SK-N-SH (cell line): ENCODE data around the gene RIOX2. TPM values are rescaled to one million over a fixed set of nuclear protein-coding genes. Genes with fewer than 3 reads are reported as not detected.

ENCODE experiments used
- CTCF ChIA-PET: fragments of 300-600, 350-600 bp; formaldehyde crosslinking; extraction: SDS; loops from one replicate; lab custom pipeline; 2021; lab: Yijun Ruan, JAX
- POLR2A ChIA-PET: fragments of 350-600 bp; sonication (Branson Sonifier 250); formaldehyde crosslinking; extraction: SDS; loops from one replicate; lab custom pipeline; 2020; ENCODE audit warnings: antibody characterized with exemption, inconsistent platforms; lab: Yijun Ruan, JAX
- DNase-seq: peaks from one replicate; pipeline ENCODE4 v3.0.0; 2012
- H2AFZ ChIP-seq: fragments of 200-600 bp; sonication (generic); 2 replicates; pipeline ENCODE4 v1.8.1; 2016; ENCODE audit warnings: antibody characterized with exemption, mild to moderate bottlenecking, low read depth
- H3F3A ChIP-seq: fragments of 200-600 bp; sonication (generic); replicated peaks from 2 replicates; pipeline ENCODE3; 2016; ENCODE audit warnings: antibody characterized with exemption, mild to moderate bottlenecking; ENCODE audit not compliant: insufficient read depth
- H3K27ac ChIP-seq, 2 experiments: fragments of 200-500 bp in 1 of 2; fragments of 200-600 bp in 1 of 2; sonication (Bioruptor generic) in 1 of 2; sonication (generic), shearing (Covaris generic) in 1 of 2; 2 replicates each; pipeline versions ENCODE4 v1.5.1 to v1.6.1; 2014 to 2016; ENCODE audit warnings: low read depth in 2 of 2, inconsistent platforms in 1 of 2, low read length in 1 of 2, mild to moderate bottlenecking in 1 of 2, mixed read lengths in 1 of 2
- H3K27me3 ChIP-seq: fragments of 200-600 bp; sonication (generic), shearing (Covaris generic); 2 replicates; pipeline ENCODE4 v1.6.1; 2016; ENCODE audit warnings: mixed run types; ENCODE audit not compliant: insufficient read depth
- H3K36me3 ChIP-seq, 2 experiments: fragments of 200-500 bp in 1 of 2; fragments of 200-600 bp in 1 of 2; sonication (Bioruptor generic) in 1 of 2; sonication (generic) in 1 of 2; replicated peaks in 1 of 2; 2 replicates each; pipeline versions ENCODE3 to v1.5.1; 2014 to 2016; ENCODE audit warnings: low read length in 1 of 2, mild to moderate bottlenecking in 1 of 2; ENCODE audit not compliant: insufficient read depth in 2 of 2, control insufficient read depth in 1 of 2
- H3K4me1 ChIP-seq, 2 experiments: fragments of 200-500 bp in 1 of 2; fragments of 200-600 bp in 1 of 2; sonication (Bioruptor generic) in 1 of 2; sonication (generic), shearing (Covaris generic) in 1 of 2; 2 replicates each; pipeline versions ENCODE4 v1.5.1 to v1.6.1; 2014 to 2016; ENCODE audit warnings: low read depth in 1 of 2, low read length in 1 of 2, mixed run types in 1 of 2; ENCODE audit not compliant: insufficient read depth in 2 of 2, control insufficient read depth in 1 of 2
- H3K4me2 ChIP-seq: fragments of 200-600 bp; sonication (generic), shearing (Covaris generic); 2 replicates; pipeline ENCODE4 v1.6.1; 2017; ENCODE audit warnings: mixed run types
- H3K4me3 ChIP-seq, 2 experiments: fragments of 200-500 bp in 1 of 2; fragments of 200-600 bp in 1 of 2; sonication (Bioruptor generic) in 1 of 2; sonication (generic), shearing (Covaris generic) in 1 of 2; 2 replicates each; pipeline versions ENCODE4 v1.5.1 to v1.8.1; 2014 to 2016; ENCODE audit warnings: low read depth in 2 of 2, inconsistent platforms in 1 of 2, low read length in 1 of 2, mild to moderate bottlenecking in 1 of 2, mixed read lengths in 1 of 2, moderate library complexity in 1 of 2
- H3K79me2 ChIP-seq: fragments of 200-600 bp; sonication (generic); 2 replicates; pipeline ENCODE4 v1.8.1; 2017; ENCODE audit warnings: mild to moderate bottlenecking; ENCODE audit not compliant: insufficient read depth
- H3K9ac ChIP-seq: fragments of 200-600 bp; sonication (generic); 2 replicates; pipeline ENCODE4 v1.6.1; 2017; ENCODE audit warnings: mixed run types
- H3K9me2 ChIP-seq: fragments of 200-600 bp; sonication (generic); 2 replicates; pipeline ENCODE4 v1.6.1; 2017; ENCODE audit warnings: mixed run types
- H3K9me3 ChIP-seq: fragments of 200-600 bp; sonication (generic); 2 replicates; pipeline ENCODE4 v1.6.1; 2017; ENCODE audit warnings: mixed run types, mild to moderate bottlenecking, moderate library complexity
- H4K20me1 ChIP-seq: fragments of 200-600 bp; sonication (generic); 2 replicates; pipeline ENCODE4 v1.6.1; 2017; ENCODE audit warnings: mild to moderate bottlenecking, mixed run types; ENCODE audit not compliant: insufficient read depth
- CHD2 ChIP-seq: fragments of 150-350 bp; IDR thresholded peaks from 2 replicates; pipeline ENCODE4 v1.6.1; 2018; ENCODE audit warnings: low read length; ENCODE audit not compliant: partially characterized antibody
- ELF1 ChIP-seq: IDR thresholded peaks from 2 replicates; pipeline ENCODE4 v1.4.0; 2012
- EP300 ChIP-seq, 2 experiments: IDR thresholded peaks; 2 replicates each; pipeline versions ENCODE4 v1.4.0 to v1.6.1; 2012; ENCODE audit warnings: borderline replicate concordance in 1 of 2, low read depth in 1 of 2, low read length in 1 of 2
- EZH2phosphoT487 ChIP-seq: fragments of 200-600 bp; sonication (generic); IDR thresholded peaks from 2 replicates; pipeline ENCODE4 v1.6.1; 2017; ENCODE audit warnings: low read depth, mixed run types, mild to moderate bottlenecking, antibody characterized with exemption, moderate library complexity, borderline replicate concordance
- FOSL2 ChIP-seq: IDR thresholded peaks from 2 replicates; pipeline ENCODE4 v1.4.0; 2012; ENCODE audit warnings: low read depth, mild to moderate bottlenecking, moderate library complexity, borderline replicate concordance
- FOXM1 ChIP-seq: IDR thresholded peaks from 2 replicates; pipeline ENCODE4 v1.4.0; 2012; ENCODE audit warnings: low read depth, mild to moderate bottlenecking
- MEF2A ChIP-seq: IDR thresholded peaks from 2 replicates; pipeline ENCODE4 v1.4.0; 2012; ENCODE audit warnings: low read depth, borderline replicate concordance
- MXI1 ChIP-seq: IDR thresholded peaks from 2 replicates; pipeline ENCODE4 v1.6.1; 2012; ENCODE audit warnings: mild to moderate bottlenecking, low read depth, low read length, improper control_type of control experiment
- NFIC ChIP-seq: IDR thresholded peaks from 2 replicates; pipeline ENCODE4 v1.4.0; 2012; ENCODE audit warnings: borderline replicate concordance
- NRF1 ChIP-seq: IDR thresholded peaks from 2 replicates; pipeline ENCODE4 v1.6.1; 2012; ENCODE audit warnings: low read depth, mild to moderate bottlenecking, low read length
- POLR2AphosphoS5 ChIP-seq: IDR thresholded peaks from 2 replicates; pipeline ENCODE4 v1.6.1; 2012; ENCODE audit warnings: low read depth, low read length
- RAD21 ChIP-seq: IDR thresholded peaks from 2 replicates; pipeline ENCODE4 v1.6.1; 2012; ENCODE audit warnings: mild to moderate bottlenecking, low read length
- RCOR1 ChIP-seq: fragments of 150-350 bp; IDR thresholded peaks from 2 replicates; pipeline ENCODE4 v1.6.1; 2017; ENCODE audit warnings: antibody characterized with exemption, low read length
- RFX5 ChIP-seq: IDR thresholded peaks from 2 replicates; pipeline ENCODE4 v1.6.1; 2012; ENCODE audit warnings: mild to moderate bottlenecking, improper control_type of control experiment, low read length
- SIN3A ChIP-seq: IDR thresholded peaks from 2 replicates; pipeline ENCODE4 v1.6.1; 2012; ENCODE audit warnings: low read depth, mild to moderate bottlenecking, low read length, moderate library complexity, borderline replicate concordance
- SMC3 ChIP-seq: IDR thresholded peaks from 2 replicates; pipeline ENCODE4 v1.6.1; 2012; ENCODE audit warnings: low read depth, low read length, improper control_type of control experiment
- TCF12 ChIP-seq: IDR thresholded peaks from 2 replicates; pipeline ENCODE4 v1.4.0; 2012
- WGBS: methylation state at CpG from one replicate; pipeline ENCODE4 v1.1.6; 2017; ENCODE audit warnings: low lambda C conversion rate; 5-methylcytosine and 5-hydroxymethylcytosine counted together
- polyA plus RNA-seq, 3 experiments: library from polyadenylated mRNA; depleted of rRNA; stranded (reverse); fragments of >200 nt; gene quantifications; 2 replicates each; pipeline ENCODE4 v1.2.3, GENCODE V29; 2012
- TF ChIP-seq, protein P1 (sequence below): IDR thresholded peaks from 2 replicates; pipeline ENCODE4 v1.4.0; 2012; ENCODE audit warnings: low read depth, borderline replicate concordance
- TF ChIP-seq, protein P2 (sequence below): IDR thresholded peaks from 2 replicates; pipeline ENCODE4; 2012
- TF ChIP-seq, protein P3 (sequence below): IDR thresholded peaks from 2 replicates; pipeline ENCODE4 v1.4.0; 2012; ENCODE audit warnings: low read depth, borderline replicate concordance
- TF ChIP-seq, protein P4 (sequence below): fragments of 150-350 bp; IDR thresholded peaks from 2 replicates; pipeline ENCODE4 v1.6.1; 2016; ENCODE audit warnings: mild to moderate bottlenecking, low read depth, low read length
- TF ChIP-seq, protein P5 (sequence below): IDR thresholded peaks from 2 replicates; pipeline ENCODE4 v1.6.1; 2012; ENCODE audit warnings: mild to moderate bottlenecking, low read depth, low read length, moderate library complexity

RIOX2 gene
- polyA plus RNA-seq, 1 of the 3 experiments (the other 2 are of a cell fraction) = 12.9 TPM

DNA sequence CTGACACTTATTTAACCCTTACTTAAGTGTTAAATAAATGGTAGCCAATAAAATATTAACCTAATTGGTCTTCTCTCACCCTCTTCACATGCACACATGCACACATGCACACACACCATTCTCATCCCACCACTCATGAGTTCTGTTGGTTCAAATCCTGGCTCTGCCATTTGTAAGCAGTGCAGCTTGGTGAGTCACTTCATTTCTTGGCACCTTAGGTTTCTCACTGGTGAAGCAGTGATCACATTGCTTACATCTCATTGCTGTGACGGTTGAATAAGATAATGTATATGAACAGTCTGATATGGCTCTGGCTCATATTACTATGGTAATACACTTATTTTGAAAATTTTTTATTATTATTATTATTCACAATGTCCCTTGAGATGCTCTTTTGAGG, 33.8 kb downstream of the RIOX2 start (continued):
- TF ChIP-seq, protein P1, sequence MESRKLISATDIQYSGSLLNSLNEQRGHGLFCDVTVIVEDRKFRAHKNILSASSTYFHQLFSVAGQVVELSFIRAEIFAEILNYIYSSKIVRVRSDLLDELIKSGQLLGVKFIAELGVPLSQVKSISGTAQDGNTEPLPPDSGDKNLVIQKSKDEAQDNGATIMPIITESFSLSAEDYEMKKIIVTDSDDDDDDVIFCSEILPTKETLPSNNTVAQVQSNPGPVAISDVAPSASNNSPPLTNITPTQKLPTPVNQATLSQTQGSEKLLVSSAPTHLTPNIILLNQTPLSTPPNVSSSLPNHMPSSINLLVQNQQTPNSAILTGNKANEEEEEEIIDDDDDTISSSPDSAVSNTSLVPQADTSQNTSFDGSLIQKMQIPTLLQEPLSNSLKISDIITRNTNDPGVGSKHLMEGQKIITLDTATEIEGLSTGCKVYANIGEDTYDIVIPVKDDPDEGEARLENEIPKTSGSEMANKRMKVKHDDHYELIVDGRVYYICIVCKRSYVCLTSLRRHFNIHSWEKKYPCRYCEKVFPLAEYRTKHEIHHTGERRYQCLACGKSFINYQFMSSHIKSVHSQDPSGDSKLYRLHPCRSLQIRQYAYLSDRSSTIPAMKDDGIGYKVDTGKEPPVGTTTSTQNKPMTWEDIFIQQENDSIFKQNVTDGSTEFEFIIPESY = no peak
- no peak for TF ChIP-seq NRF1

DNA sequence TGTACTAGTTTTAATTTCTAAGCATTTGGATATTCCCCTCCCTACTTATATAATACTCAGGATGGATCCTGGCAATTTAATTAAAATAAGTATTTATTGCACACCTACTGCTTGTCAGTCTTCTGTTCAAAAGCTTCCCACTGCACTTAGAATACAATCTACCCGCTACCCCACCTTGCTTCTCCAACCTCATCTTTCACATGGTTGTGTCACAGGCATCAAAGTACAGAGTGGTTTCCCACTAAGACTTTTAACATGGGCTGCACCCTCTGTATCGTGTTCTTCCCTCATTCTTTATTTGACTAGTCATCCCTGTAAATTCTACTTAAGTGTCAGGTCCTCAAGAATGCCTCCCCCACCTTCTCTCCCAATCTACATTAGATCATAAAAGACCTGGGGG, 35.0 kb downstream of the RIOX2 start:
- 89% methylated on average over 2 of the region's 2 CpGs for WGBS
- Histone ChIP-seq H3K27ac (no peak overlapping the region), H3K9me3 (no peaks in the 10 kb centered on the region), H2AFZ (no peak overlapping the region), H3K9ac (no peak overlapping the region), H3K27me3 (no peaks in the 10 kb centered on the region), H3K4me1 (no peaks in the 10 kb centered on the region), H3K9me2 (no peaks in the 10 kb centered on the region)
- CTCF ChIA-PET = no interaction called here
- DNase-seq = no peak
- TF ChIP-seq RCOR1 = no peak
- no peak for TF ChIP-seq MEF2A
- TF ChIP-seq CHD2 = no peak
- TF ChIP-seq NFIC = no peak
- TF ChIP-seq, protein P2, sequence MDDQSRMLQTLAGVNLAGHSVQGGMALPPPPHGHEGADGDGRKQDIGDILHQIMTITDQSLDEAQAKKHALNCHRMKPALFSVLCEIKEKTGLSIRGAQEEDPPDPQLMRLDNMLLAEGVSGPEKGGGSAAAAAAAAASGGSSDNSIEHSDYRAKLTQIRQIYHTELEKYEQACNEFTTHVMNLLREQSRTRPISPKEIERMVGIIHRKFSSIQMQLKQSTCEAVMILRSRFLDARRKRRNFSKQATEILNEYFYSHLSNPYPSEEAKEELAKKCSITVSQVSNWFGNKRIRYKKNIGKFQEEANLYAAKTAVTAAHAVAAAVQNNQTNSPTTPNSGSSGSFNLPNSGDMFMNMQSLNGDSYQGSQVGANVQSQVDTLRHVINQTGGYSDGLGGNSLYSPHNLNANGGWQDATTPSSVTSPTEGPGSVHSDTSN = no peak
- no peak for TF ChIP-seq MXI1
- TF ChIP-seq, protein P3, sequence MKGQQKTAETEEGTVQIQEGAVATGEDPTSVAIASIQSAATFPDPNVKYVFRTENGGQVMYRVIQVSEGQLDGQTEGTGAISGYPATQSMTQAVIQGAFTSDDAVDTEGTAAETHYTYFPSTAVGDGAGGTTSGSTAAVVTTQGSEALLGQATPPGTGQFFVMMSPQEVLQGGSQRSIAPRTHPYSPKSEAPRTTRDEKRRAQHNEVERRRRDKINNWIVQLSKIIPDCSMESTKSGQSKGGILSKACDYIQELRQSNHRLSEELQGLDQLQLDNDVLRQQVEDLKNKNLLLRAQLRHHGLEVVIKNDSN = no peak
- TF ChIP-seq, protein P4, sequence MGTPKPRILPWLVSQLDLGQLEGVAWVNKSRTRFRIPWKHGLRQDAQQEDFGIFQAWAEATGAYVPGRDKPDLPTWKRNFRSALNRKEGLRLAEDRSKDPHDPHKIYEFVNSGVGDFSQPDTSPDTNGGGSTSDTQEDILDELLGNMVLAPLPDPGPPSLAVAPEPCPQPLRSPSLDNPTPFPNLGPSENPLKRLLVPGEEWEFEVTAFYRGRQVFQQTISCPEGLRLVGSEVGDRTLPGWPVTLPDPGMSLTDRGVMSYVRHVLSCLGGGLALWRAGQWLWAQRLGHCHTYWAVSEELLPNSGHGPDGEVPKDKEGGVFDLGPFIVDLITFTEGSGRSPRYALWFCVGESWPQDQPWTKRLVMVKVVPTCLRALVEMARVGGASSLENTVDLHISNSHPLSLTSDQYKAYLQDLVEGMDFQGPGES = no peak
- no peak for TF ChIP-seq EZH2phosphoT487
- TF ChIP-seq SIN3A = no peak
- TF ChIP-seq, protein P5, sequence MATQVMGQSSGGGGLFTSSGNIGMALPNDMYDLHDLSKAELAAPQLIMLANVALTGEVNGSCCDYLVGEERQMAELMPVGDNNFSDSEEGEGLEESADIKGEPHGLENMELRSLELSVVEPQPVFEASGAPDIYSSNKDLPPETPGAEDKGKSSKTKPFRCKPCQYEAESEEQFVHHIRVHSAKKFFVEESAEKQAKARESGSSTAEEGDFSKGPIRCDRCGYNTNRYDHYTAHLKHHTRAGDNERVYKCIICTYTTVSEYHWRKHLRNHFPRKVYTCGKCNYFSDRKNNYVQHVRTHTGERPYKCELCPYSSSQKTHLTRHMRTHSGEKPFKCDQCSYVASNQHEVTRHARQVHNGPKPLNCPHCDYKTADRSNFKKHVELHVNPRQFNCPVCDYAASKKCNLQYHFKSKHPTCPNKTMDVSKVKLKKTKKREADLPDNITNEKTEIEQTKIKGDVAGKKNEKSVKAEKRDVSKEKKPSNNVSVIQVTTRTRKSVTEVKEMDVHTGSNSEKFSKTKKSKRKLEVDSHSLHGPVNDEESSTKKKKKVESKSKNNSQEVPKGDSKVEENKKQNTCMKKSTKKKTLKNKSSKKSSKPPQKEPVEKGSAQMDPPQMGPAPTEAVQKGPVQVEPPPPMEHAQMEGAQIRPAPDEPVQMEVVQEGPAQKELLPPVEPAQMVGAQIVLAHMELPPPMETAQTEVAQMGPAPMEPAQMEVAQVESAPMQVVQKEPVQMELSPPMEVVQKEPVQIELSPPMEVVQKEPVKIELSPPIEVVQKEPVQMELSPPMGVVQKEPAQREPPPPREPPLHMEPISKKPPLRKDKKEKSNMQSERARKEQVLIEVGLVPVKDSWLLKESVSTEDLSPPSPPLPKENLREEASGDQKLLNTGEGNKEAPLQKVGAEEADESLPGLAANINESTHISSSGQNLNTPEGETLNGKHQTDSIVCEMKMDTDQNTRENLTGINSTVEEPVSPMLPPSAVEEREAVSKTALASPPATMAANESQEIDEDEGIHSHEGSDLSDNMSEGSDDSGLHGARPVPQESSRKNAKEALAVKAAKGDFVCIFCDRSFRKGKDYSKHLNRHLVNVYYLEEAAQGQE = no peak
- TF ChIP-seq RFX5 = no peak
- TF ChIP-seq FOSL2 = no peak
- TF ChIP-seq TCF12 = no peak
- no peak for TF ChIP-seq FOXM1
- TF ChIP-seq SMC3 = no peak
- no peak for TF ChIP-seq ELF1
- no peak for TF ChIP-seq EP300 (IDR thresholded peaks at IDR 0.05; ENCODE audit: borderline replicate concordance in 1 of 2, low read depth in 1 of 2, low read length in 1 of 2)
- TF ChIP-seq RAD21 = no peak
- no peak for TF ChIP-seq POLR2AphosphoS5
- TF ChIP-seq, all 33 proteins: peak for 0
- no peak overlapping the region for H3K4me2 ChIP-seq
- no peaks in the 10 kb centered on the region for H4K20me1 ChIP-seq
- H3K36me3 ChIP-seq = peaks cover 16 to 38% of the 10 kb centered on the region in 2 experiments
- no peaks in the 10 kb centered on the region for H3K79me2 ChIP-seq
- POLR2A ChIA-PET = no interaction called here
- H3F3A ChIP-seq = no peaks in the 10 kb centered on the region
- H3K4me3 ChIP-seq = no peak overlapping the region
